Epithelial cell of esophagus (primary cell): ENCODE measurements around the gene TXK.

Source experiments
- DNase-seq: peaks from one replicate; pipeline ENCODE4 v3.0.0; 2010; ENCODE audit warnings: low read depth
- H3K4me3 ChIP-seq: 2 replicates; pipeline ENCODE4 v1.5.1; 2011; ENCODE audit warnings: mild to moderate bottlenecking, low read length, control low read depth
- TF ChIP-seq, protein P1 (sequence below): IDR thresholded peaks from 2 replicates; pipeline ENCODE4 v1.5.1; 2011; ENCODE audit warnings: low read depth, mild to moderate bottlenecking, low read length, control low read depth, inconsistent platforms; ENCODE audit not compliant: insufficient read depth; ENCODE audit errors: missing control alignments

Gene TXK

DNA sequence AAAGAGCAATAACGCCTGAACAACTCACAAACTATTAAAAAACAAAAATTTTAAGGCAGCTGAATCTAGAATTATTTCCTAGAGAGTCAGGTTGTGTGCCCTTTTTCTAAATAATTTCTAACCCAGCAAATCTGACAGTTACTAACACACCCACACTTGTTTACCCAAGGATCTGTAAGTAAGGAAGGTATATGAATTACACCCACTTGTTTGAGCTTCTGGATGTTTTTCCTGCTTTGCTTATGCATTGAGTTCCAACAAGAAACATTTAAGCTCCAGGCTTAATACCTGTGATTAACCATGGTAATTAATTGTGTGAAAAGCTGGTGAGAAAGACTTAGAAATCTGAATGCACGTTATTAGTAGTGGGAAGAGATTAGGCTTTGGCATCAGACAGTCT is 115.9 kb downstream of the TXK start:
- DNase-seq = peak; percentile 33
- TF ChIP-seq, protein P1, sequence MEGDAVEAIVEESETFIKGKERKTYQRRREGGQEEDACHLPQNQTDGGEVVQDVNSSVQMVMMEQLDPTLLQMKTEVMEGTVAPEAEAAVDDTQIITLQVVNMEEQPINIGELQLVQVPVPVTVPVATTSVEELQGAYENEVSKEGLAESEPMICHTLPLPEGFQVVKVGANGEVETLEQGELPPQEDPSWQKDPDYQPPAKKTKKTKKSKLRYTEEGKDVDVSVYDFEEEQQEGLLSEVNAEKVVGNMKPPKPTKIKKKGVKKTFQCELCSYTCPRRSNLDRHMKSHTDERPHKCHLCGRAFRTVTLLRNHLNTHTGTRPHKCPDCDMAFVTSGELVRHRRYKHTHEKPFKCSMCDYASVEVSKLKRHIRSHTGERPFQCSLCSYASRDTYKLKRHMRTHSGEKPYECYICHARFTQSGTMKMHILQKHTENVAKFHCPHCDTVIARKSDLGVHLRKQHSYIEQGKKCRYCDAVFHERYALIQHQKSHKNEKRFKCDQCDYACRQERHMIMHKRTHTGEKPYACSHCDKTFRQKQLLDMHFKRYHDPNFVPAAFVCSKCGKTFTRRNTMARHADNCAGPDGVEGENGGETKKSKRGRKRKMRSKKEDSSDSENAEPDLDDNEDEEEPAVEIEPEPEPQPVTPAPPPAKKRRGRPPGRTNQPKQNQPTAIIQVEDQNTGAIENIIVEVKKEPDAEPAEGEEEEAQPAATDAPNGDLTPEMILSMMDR = no peak
- H3K4me3 ChIP-seq = peak overlapping the region; percentile 87

DNA sequence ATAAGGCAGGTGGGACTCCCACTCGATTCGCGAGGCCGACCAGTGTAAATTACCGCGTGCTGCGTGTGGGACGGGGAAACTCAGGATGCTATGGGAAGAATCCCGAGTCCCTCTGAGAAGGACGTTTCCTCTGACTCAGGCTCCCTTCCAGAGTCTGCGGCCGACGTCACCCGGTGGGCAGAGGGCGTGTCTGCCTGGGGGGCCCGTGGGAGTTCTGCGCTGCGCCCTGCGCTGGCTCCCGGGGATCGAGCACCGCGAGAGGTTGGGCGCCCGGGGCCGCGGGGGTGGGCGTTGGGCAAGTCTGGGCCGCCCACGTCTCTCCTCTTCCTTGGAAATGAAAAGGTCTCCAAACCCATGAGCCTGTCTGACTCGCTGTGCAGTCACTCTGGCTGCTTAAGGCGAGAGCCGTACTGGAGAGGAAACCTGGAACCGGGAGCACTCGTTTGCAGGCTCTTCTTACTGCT is 116.9 kb downstream of the TXK start:
- peak; percentile 98 for DNase-seq
- H3K4me3 ChIP-seq = peak overlapping the region; percentile 87
- TF ChIP-seq, protein P1 = no peak
